Occipital lobe (tissue), 3 donors: ENCODE results near the gene WDR5. TPM values are rescaled to one million over a fixed set of nuclear protein-coding genes. Genes with fewer than 3 reads are reported as not detected.

Experiments used
- DNase-seq: peaks from one replicate; lab custom pipeline; 2025; lab: John Stamatoyannopoulos, UW
- small RNA-seq: library from RNA; depleted of rRNA; stranded (forward); fragments of <200 nt; gene quantifications from one replicate; pipeline ENCODE3, GENCODE V24; 2014
- total RNA-seq: library from RNA; depleted of rRNA; stranded (reverse); fragments of >200 nt; gene quantifications from one replicate; pipeline ENCODE4 v1.2.3, GENCODE V29; 2014

Gene WDR5
- total RNA-seq, 1 donor from 2014 or later: 26.4 TPM

GRCh38 chr9:134206311-134207300 lies 70.7 kb downstream of the WDR5 start:
- DNase-seq: no peak

GRCh38 chr9:134208310-134208841 lies 72.5 kb downstream of the WDR5 start:
- DNase-seq: no peak

GRCh38 chr9:134208981-134209725 lies 73.3 kb downstream of the WDR5 start:
- no peak for DNase-seq

Small RNA genes lying within 50 kb of the gene (small RNA-seq; reads per million reads assigned to genes)
- gene RNU6ATAC: 3.5 reads per million, percentile 88 among the genes with 10 or more reads in this experiment

Other genes with a start within 250 kb of the WDR5 start
- gene VAV2, start 143.8 kb upstream of the WDR5 start, total RNA-seq: 41.3 TPM
- gene BRD3OS, start 110.6 kb upstream of the WDR5 start, total RNA-seq: 28.4 TPM
- gene BRD3, start 68.1 kb upstream of the WDR5 start, total RNA-seq: 27.6 TPM
- not detected for gene RNU6ATAC, start 28.5 kb downstream of the WDR5 start, total RNA-seq
- gene RXRA, start 190.4 kb downstream of the WDR5 start, total RNA-seq: 6.6 TPM